K562 (cell line): ENCODE data around the gene GPSM3. TPM values are rescaled to one million over a fixed set of nuclear protein-coding genes. Genes with fewer than 3 reads are reported as not detected.
A peak's percentile ranks its signal among the peaks of the same experiment; 100 is the strongest.

Source experiments
- ATF4 ChIP-seq: fragments of 450-650 bp; formaldehyde crosslinking; IDR thresholded peaks from 2 replicates; pipeline ENCODE4 v1.4.0; 2022; ENCODE audit warnings: mild to moderate bottlenecking, moderate library complexity
- BRD9 ChIP-seq: fragments of 450-650 bp; IDR thresholded peaks from 2 replicates; pipeline ENCODE4 v1.6.1; 2018; ENCODE audit warnings: low read depth; ENCODE audit not compliant: partially characterized antibody
- CBFB ChIP-seq: sonication (generic); formaldehyde crosslinking; IDR thresholded peaks from 2 replicates; pipeline ENCODE4 v1.4.0; 2020; ENCODE audit warnings: mild to moderate bottlenecking, missing genetic modification reagents
- CHCHD3 ChIP-seq: fragments of 250-450 bp; sonication (Bioruptor Pico); IDR thresholded peaks from 2 replicates; pipeline ENCODE4 v2.1.2; 2022; ENCODE audit warnings: mild to moderate bottlenecking
- CHD4 ChIP-seq: fragments of 200-600 bp; sonication (generic); IDR thresholded peaks from 3 replicates; pipeline ENCODE4 v1.6.1; 2012; ENCODE audit warnings: low read depth, mild to moderate bottlenecking, mixed read lengths, low read length, inconsistent platforms; ENCODE audit not compliant: insufficient read depth, insufficient replicate concordance, poor library complexity, severe bottlenecking
- DDX20 ChIP-seq: fragments of 450-650 bp; IDR thresholded peaks from 2 replicates; pipeline ENCODE4 v1.6.1; 2016; ENCODE audit warnings: missing genetic modification characterization, low read depth, mild to moderate bottlenecking, missing compliant biosample characterization, moderate library complexity
- GTF2F1 ChIP-seq: IDR thresholded peaks from 2 replicates; pipeline ENCODE4 v1.6.1; 2011; ENCODE audit warnings: low read depth, low read length, improper control_type of control experiment
- HBP1 ChIP-seq: fragments of 450-650 bp; formaldehyde crosslinking; IDR thresholded peaks from 2 replicates; pipeline ENCODE4 v1.4.0; 2022; ENCODE audit warnings: missing genetic modification characterization
- MLLT1 ChIP-seq, 2 experiments: fragments of 450-650 bp; IDR thresholded peaks; 2 replicates each; pipeline ENCODE4 v1.6.1; 2016
- NBN ChIP-seq: fragments of 450-650 bp; IDR thresholded peaks from 2 replicates; pipeline ENCODE4 v1.6.1; 2016; ENCODE audit warnings: low read depth, mild to moderate bottlenecking
- NCOA4 ChIP-seq: fragments of 450-650 bp; IDR thresholded peaks from 2 replicates; pipeline ENCODE4 v1.6.1; 2018; ENCODE audit warnings: mild to moderate bottlenecking; ENCODE audit not compliant: partially characterized antibody
- NR4A1 ChIP-seq, 2 experiments: fragments of 250-450 bp in 1 of 2; fragments of 450-650 bp in 1 of 2; sonication (Bioruptor Pico) in 1 of 2; IDR thresholded peaks; 2 replicates each; pipeline versions ENCODE4 v1.4.0 to v1.6.1; 2016 to 2020; ENCODE audit warnings: mild to moderate bottlenecking in 2 of 2, missing compliant biosample characterization in 1 of 2, missing genetic modification characterization in 1 of 2, moderate library complexity in 1 of 2
- POLR2H ChIP-seq: IDR thresholded peaks from 2 replicates; pipeline ENCODE4 v1.6.1; 2016; ENCODE audit warnings: missing genetic modification characterization, low read depth, mild to moderate bottlenecking, control low read depth, missing compliant biosample characterization, moderate library complexity
- POLR3G ChIP-seq: IDR thresholded peaks from 2 replicates; pipeline ENCODE4 v1.6.1; 2011; ENCODE audit not compliant: insufficient read length, insufficient replicate concordance; ENCODE audit errors: extremely low read depth
- RHOXF2B ChIP-seq: fragments of 250-450 bp; sonication (Bioruptor Pico); conservative IDR thresholded peaks from 2 replicates; pipeline ENCODE4 v1.5.1; 2021
- SIX5 ChIP-seq, 2 experiments: IDR thresholded peaks; 2 replicates each; pipeline ENCODE4 v1.6.1; 2011; ENCODE audit warnings: low read length in 2 of 2, borderline replicate concordance in 1 of 2, low read depth in 1 of 2, mild to moderate bottlenecking in 1 of 2, moderate library complexity in 1 of 2; ENCODE audit not compliant: insufficient read depth in 1 of 2
- TAL1 ChIP-seq: fragments of 450-650 bp; IDR thresholded peaks from 2 replicates; pipeline ENCODE4 v1.6.1; 2016; ENCODE audit warnings: mild to moderate bottlenecking
- TRIM28 ChIP-seq: fragments of 450-650 bp; IDR thresholded peaks from 2 replicates; pipeline ENCODE4 v1.6.1; 2017
- ZFPM2 ChIP-seq: fragments of 250-450 bp; sonication (Bioruptor Pico); IDR thresholded peaks from 2 replicates; pipeline ENCODE4 v1.5.1; 2022; ENCODE audit warnings: mild to moderate bottlenecking
- ZNF12 ChIP-seq: sonication (generic); formaldehyde crosslinking; IDR thresholded peaks from 2 replicates; pipeline ENCODE4 v1.4.0; 2020; ENCODE audit warnings: mild to moderate bottlenecking, missing genetic modification reagents
- ZNF121 ChIP-seq: sonication (generic); formaldehyde crosslinking; conservative IDR thresholded peaks from 2 replicates; pipeline ENCODE4 v1.8.0; 2022; ENCODE audit warnings: missing genetic modification reagents
- ZNF184 ChIP-seq: sonication (generic); formaldehyde crosslinking; IDR thresholded peaks from 2 replicates; pipeline ENCODE4 v1.5.0; 2020; ENCODE audit warnings: missing genetic modification reagents
- polyA plus RNA-seq, 8 experiments: library from polyadenylated mRNA; depleted of rRNA in 4 of 8; stranded (reverse) in 5 of 8; unstranded in 3 of 8; fragments of >200 nt; fragmentation: Nextera tagmentation in 2 of 8; fragmentation: Illumina TruSeq in 1 of 8; extraction: Ambion mirVana in 2 of 8; extraction: Trizol in 1 of 8; gene quantifications; 2 replicates each; pipeline versions ENCODE4 v1.2.1 to v1.2.3, GENCODE V29; 2011 to 2014; ENCODE audit warnings: inconsistent platforms in 1 of 8, missing spikeins in 1 of 8
- total RNA-seq, 7 experiments: library from RNA; depleted of rRNA in 6 of 7; stranded (reverse); fragments of >200 nt in 6 of 7; fragmentation: Illumina TruSeq in 2 of 7; extraction: Trizol in 2 of 7; gene quantifications; 2 replicates each; pipeline versions ENCODE4 v1.2.1 to v1.2.3, GENCODE V29; 2011 to 2021; ENCODE audit warnings: low replicate concordance in 1 of 7
- TF ChIP-seq, protein P1 (sequence below): fragments of 450-650 bp; IDR thresholded peaks from 2 replicates; pipeline ENCODE4 v1.6.1; 2016; ENCODE audit warnings: antibody characterized with exemption

GPSM3 gene
- total and polyA plus RNA-seq, 9 of the 15 experiments (the other 6 are each of a cell fraction or from before 2014, with no cell fraction given): 5.3 to 42.6 (median 24.4) TPM

- TF ChIP-seq CHD4 (no peak), TAL1 (no peak), HBP1 (CRISPR knock-in tag) (no peak), SIX5 (IDR thresholded peaks at IDR 0.05; ENCODE audit: borderline replicate concordance in 1 of 2, insufficient read depth in 1 of 2, low read depth in 1 of 2, low read length in 2 of 2) (0 out of 4 replicates have a peak, but pooled peaks of 1 of the 2 experiments have one; percentile 21), ZNF184 (CRISPR knock-in tag) (no peak), POLR3G (no peak), POLR2H (tag) (peak; percentile 86), NCOA4 (no peak), MLLT1 (IDR thresholded peaks at IDR 0.05) (peak in 1 of 2 experiments; percentile 68; a peak in 1 of 4 replicates), NR4A1 (CRISPR knock-in tag; IDR thresholded peaks at IDR 0.05) (0 out of 2 replicates have a peak, but pooled peaks have one; percentile 66), NR4A1 (tag; IDR thresholded peaks at IDR 0.05) (peak; percentile 59; the same call in 1 of the 2 replicates), NBN (peak; percentile 93), BRD9 (peak; percentile 76), CBFB (CRISPR knock-in tag) (peak; percentile 87; the same call in 1 of the 2 replicates), TRIM28 (no peak), GTF2F1 (no peak), ZFPM2 (no peak), ATF4 (CRISPR knock-in tag) (no peak), CHCHD3 (CRISPR knock-in tag) (peak; percentile 88; the same call in 1 of the 2 replicates), DDX20 (tag) (no peak), ZNF12 (CRISPR knock-in tag) (peak; percentile 81; the same call in 1 of the 2 replicates), ZNF121 (no peak), RHOXF2B (no peak; the same call in 1 of the 2 replicates)
- TF ChIP-seq, protein P1, sequence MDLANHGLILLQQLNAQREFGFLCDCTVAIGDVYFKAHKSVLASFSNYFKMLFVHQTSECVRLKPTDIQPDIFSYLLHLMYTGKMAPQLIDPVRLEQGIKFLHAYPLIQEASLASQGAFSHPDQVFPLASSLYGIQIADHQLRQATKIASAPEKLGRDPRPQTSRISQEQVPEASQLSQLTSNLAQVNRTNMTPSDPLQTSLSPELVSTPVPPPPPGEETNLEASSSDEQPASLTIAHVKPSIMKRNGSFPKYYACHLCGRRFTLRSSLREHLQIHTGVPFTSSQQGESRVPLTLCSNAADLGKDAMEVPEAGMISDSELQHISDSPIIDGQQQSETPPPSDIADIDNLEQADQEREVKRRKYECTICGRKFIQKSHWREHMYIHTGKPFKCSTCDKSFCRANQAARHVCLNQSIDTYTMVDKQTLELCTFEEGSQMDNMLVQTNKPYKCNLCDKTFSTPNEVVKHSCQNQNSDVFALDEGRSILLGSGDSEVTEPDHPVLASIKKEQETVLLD: 0 out of 2 replicates have a peak, but pooled peaks have one; percentile 3
These were observed 3.6 kb upstream of the GPSM3 start (continued) for GRCh38 chr6:32195902-32196681.
